Neural cell (in vitro differentiated cells): ENCODE measurements around the gene SLC22A23. TPM values are rescaled to one million over a fixed set of nuclear protein-coding genes. Genes with fewer than 3 reads are reported as not detected.

Experiments
- H2AFZ ChIP-seq: fragments of 200-600, 300-800 bp; sonication (generic), shearing (Covaris generic); 2 replicates; pipeline ENCODE4 v1.6.0; 2014; ENCODE audit warnings: low read depth, mild to moderate bottlenecking, antibody characterized with exemption, low read length, moderate library complexity
- H3F3A ChIP-seq: fragments of 200-600 bp; shearing (Covaris generic); 2 replicates; pipeline ENCODE4 v1.6.1; 2016; ENCODE audit warnings: mild to moderate bottlenecking, moderate library complexity, mixed read lengths, antibody characterized with exemption, low read length; ENCODE audit not compliant: insufficient read depth, poor library complexity, severe bottlenecking
- H3K27ac ChIP-seq: fragments of 200-600, 300-800 bp; sonication (generic), shearing (Covaris generic); 2 replicates; pipeline ENCODE4 v1.5.1; 2014; ENCODE audit warnings: mild to moderate bottlenecking, low read length, moderate library complexity
- H3K27me3 ChIP-seq: fragments of 300-800, 200-600 bp; sonication (generic), shearing (Covaris generic); 2 replicates; pipeline ENCODE4 v1.6.0; 2014; ENCODE audit warnings: mild to moderate bottlenecking, low read depth, low read length, moderate library complexity; ENCODE audit not compliant: insufficient read depth
- H3K36me3 ChIP-seq: fragments of 300-800, 200-600 bp; sonication (generic), shearing (Covaris generic); 2 replicates; pipeline ENCODE4 v1.5.1; 2014; ENCODE audit warnings: mild to moderate bottlenecking, antibody characterized with exemption, low read length, moderate library complexity; ENCODE audit not compliant: insufficient read depth
- H3K4me2 ChIP-seq: fragments of 300-800, 200-600 bp; sonication (generic), shearing (Covaris generic); 2 replicates; pipeline ENCODE4 v1.6.0; 2014; ENCODE audit warnings: mild to moderate bottlenecking, low read length
- H3K4me3 ChIP-seq: fragments of 300-800, 200-600 bp; sonication (generic), shearing (Covaris generic); 2 replicates; pipeline ENCODE4 v1.5.1; 2014; ENCODE audit warnings: mild to moderate bottlenecking, low read length, moderate library complexity
- H3K79me2 ChIP-seq: fragments of 200-600 bp; shearing (Covaris generic); replicated peaks from 2 replicates; pipeline ENCODE4 v1.6.0; 2014; ENCODE audit warnings: mild to moderate bottlenecking, low read length, moderate library complexity; ENCODE audit not compliant: insufficient read depth
- H3K9ac ChIP-seq: fragments of 300-800, 200-600 bp; sonication (generic), shearing (Covaris generic); 2 replicates; pipeline ENCODE4 v1.6.1; 2016; ENCODE audit warnings: mild to moderate bottlenecking, low read length, mixed read lengths
- H3K9me2 ChIP-seq: fragments of 200-600 bp; shearing (Covaris generic); 2 replicates; pipeline ENCODE4 v1.6.1; 2016; ENCODE audit warnings: mild to moderate bottlenecking, low read length, mixed read lengths; ENCODE audit not compliant: insufficient read depth
- H3K9me3 ChIP-seq: fragments of 200-600, 300-800 bp; sonication (generic), shearing (Covaris generic); 2 replicates; pipeline ENCODE4 v1.6.1; 2016; ENCODE audit warnings: mild to moderate bottlenecking, mixed run types, low read length, moderate library complexity, mixed read lengths
- H4K20me1 ChIP-seq: fragments of 200-600 bp; shearing (Covaris generic); 2 replicates; pipeline ENCODE4 v1.6.1; 2016; ENCODE audit warnings: mild to moderate bottlenecking, mixed run types; ENCODE audit not compliant: insufficient read depth
- EP300 ChIP-seq: fragments of 450-650 bp; conservative IDR thresholded peaks from 2 replicates; pipeline ENCODE4 v1.6.1; 2014; ENCODE audit warnings: antibody characterized with exemption, mild to moderate bottlenecking, moderate library complexity; ENCODE audit not compliant: poor library complexity, severe bottlenecking
- EZH2 ChIP-seq: fragments of 200-600, 300-800 bp; shearing (Covaris generic), sonication (generic); IDR thresholded peaks from 2 replicates; pipeline ENCODE4 v1.6.1; 2014; ENCODE audit warnings: antibody characterized with exemption, low read length, borderline replicate concordance, mild to moderate bottlenecking; ENCODE audit not compliant: insufficient read depth, poor library complexity, severe bottlenecking
- MXI1 ChIP-seq: fragments of 450-650 bp; conservative IDR thresholded peaks from 2 replicates; pipeline ENCODE4 v1.6.1; 2014; ENCODE audit warnings: antibody characterized with exemption, mild to moderate bottlenecking; ENCODE audit not compliant: poor library complexity, severe bottlenecking
- POLR2AphosphoS5 ChIP-seq: IDR thresholded peaks from 2 replicates; pipeline ENCODE4 v1.6.1; 2012
- RAD21 ChIP-seq: fragments of 450-650 bp; conservative IDR thresholded peaks from 2 replicates; pipeline ENCODE4 v1.6.1; 2014; ENCODE audit warnings: antibody characterized with exemption, mild to moderate bottlenecking, moderate library complexity
- SMC3 ChIP-seq: fragments of 450-650 bp; conservative IDR thresholded peaks from 2 replicates; pipeline ENCODE4 v1.6.1; 2014; ENCODE audit warnings: antibody characterized with exemption, mild to moderate bottlenecking, moderate library complexity; ENCODE audit not compliant: poor library complexity
- TAF1 ChIP-seq: IDR thresholded peaks from 2 replicates; pipeline ENCODE4 v1.6.1; 2012; ENCODE audit warnings: low read depth
- polyA plus RNA-seq: library from polyadenylated mRNA; depleted of rRNA; stranded (reverse); fragments of >200 nt; gene quantifications from 2 replicates; pipeline ENCODE4 v1.2.3, GENCODE V29; 2014
- TF ChIP-seq, protein P1 (sequence below): fragments of 450-650 bp; IDR thresholded peaks from 2 replicates; pipeline ENCODE4 v1.5.1; 2014; ENCODE audit warnings: antibody characterized with exemption, mild to moderate bottlenecking, moderate library complexity; ENCODE audit not compliant: poor library complexity, severe bottlenecking
- TF ChIP-seq, protein P2 (sequence below): IDR thresholded peaks from 2 replicates; pipeline ENCODE4 v1.6.1; 2012; ENCODE audit warnings: borderline replicate concordance

Gene SLC22A23
- polyA plus RNA-seq, 1 donor from 2014 or later, result 8.8 TPM

DNA sequence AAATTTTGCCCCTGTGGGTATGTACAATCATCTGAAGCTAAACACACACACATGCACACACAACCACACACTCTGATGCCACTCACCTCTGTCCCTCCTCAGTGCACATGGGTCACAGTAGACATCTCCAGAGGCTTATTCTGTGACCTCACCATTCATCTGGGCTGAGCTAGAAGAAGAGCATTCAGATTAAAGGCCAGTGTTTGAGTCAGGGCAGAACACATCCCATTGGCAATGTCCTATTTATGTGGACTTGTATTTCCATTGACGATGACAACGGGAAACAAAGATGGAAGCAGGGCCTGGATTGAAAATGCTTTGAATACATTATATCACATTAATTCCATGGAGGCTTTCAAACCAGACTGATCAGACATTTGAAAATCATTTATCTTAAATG, 26.8 kb upstream of the SLC22A23 start:
- Histone ChIP-seq H3K79me2 (no peaks in the 10 kb centered on the region), H3K9ac (no peak overlapping the region), H3K36me3 (no peaks in the 10 kb centered on the region), H2AFZ (no peak overlapping the region), H3K4me3 (no peak overlapping the region), H3K9me3 (no peaks in the 10 kb centered on the region), H3K27ac (peak overlapping the region; percentile 16), H4K20me1 (no peaks in the 10 kb centered on the region), H3F3A (no peaks in the 10 kb centered on the region), H3K27me3 (no peaks in the 10 kb centered on the region), H3K4me2 (no peak overlapping the region), H3K9me2 (no peaks in the 10 kb centered on the region)
- TF ChIP-seq EP300, result no peak
- no peak for TF ChIP-seq SMC3
- TF ChIP-seq, protein P1, sequence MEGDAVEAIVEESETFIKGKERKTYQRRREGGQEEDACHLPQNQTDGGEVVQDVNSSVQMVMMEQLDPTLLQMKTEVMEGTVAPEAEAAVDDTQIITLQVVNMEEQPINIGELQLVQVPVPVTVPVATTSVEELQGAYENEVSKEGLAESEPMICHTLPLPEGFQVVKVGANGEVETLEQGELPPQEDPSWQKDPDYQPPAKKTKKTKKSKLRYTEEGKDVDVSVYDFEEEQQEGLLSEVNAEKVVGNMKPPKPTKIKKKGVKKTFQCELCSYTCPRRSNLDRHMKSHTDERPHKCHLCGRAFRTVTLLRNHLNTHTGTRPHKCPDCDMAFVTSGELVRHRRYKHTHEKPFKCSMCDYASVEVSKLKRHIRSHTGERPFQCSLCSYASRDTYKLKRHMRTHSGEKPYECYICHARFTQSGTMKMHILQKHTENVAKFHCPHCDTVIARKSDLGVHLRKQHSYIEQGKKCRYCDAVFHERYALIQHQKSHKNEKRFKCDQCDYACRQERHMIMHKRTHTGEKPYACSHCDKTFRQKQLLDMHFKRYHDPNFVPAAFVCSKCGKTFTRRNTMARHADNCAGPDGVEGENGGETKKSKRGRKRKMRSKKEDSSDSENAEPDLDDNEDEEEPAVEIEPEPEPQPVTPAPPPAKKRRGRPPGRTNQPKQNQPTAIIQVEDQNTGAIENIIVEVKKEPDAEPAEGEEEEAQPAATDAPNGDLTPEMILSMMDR, result no peak
- TF ChIP-seq, protein P2, sequence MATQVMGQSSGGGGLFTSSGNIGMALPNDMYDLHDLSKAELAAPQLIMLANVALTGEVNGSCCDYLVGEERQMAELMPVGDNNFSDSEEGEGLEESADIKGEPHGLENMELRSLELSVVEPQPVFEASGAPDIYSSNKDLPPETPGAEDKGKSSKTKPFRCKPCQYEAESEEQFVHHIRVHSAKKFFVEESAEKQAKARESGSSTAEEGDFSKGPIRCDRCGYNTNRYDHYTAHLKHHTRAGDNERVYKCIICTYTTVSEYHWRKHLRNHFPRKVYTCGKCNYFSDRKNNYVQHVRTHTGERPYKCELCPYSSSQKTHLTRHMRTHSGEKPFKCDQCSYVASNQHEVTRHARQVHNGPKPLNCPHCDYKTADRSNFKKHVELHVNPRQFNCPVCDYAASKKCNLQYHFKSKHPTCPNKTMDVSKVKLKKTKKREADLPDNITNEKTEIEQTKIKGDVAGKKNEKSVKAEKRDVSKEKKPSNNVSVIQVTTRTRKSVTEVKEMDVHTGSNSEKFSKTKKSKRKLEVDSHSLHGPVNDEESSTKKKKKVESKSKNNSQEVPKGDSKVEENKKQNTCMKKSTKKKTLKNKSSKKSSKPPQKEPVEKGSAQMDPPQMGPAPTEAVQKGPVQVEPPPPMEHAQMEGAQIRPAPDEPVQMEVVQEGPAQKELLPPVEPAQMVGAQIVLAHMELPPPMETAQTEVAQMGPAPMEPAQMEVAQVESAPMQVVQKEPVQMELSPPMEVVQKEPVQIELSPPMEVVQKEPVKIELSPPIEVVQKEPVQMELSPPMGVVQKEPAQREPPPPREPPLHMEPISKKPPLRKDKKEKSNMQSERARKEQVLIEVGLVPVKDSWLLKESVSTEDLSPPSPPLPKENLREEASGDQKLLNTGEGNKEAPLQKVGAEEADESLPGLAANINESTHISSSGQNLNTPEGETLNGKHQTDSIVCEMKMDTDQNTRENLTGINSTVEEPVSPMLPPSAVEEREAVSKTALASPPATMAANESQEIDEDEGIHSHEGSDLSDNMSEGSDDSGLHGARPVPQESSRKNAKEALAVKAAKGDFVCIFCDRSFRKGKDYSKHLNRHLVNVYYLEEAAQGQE, result no peak
- no peak for TF ChIP-seq RAD21
- TF ChIP-seq POLR2AphosphoS5, result no peak
- no peak for TF ChIP-seq TAF1
- no peak for TF ChIP-seq EZH2
- TF ChIP-seq MXI1, result no peak

DNA sequence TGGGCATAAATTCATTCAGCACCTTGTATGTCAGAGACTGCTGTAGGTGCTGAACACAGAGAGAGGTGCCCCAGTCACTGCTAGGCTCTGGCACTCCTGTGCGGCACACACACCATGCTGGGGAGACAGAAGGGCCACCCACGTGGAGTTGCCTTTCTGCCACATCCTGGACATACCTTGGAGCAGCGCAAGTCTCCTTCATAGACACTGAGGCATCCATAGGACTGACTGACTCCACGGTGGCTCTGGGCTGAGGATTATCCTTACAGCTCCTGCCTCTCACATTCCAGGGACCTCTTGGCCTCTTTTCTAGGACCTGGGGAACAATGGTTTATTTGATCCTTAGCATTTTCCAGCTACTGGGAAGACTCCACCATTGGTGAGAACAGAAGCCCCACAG, 26.0 kb upstream of the SLC22A23 start:
- Histone ChIP-seq H3K9me3 (no peaks in the 10 kb centered on the region), H3K4me2 (no peak overlapping the region), H3K9me2 (no peaks in the 10 kb centered on the region), H2AFZ (no peak overlapping the region), H3K36me3 (no peaks in the 10 kb centered on the region), H3K4me3 (no peak overlapping the region), H3K9ac (no peak overlapping the region), H3K27ac (no peak overlapping the region), H4K20me1 (no peaks in the 10 kb centered on the region), H3F3A (no peaks in the 10 kb centered on the region), H3K79me2 (no peaks in the 10 kb centered on the region), H3K27me3 (no peaks in the 10 kb centered on the region)
- no peak for TF ChIP-seq TAF1
- TF ChIP-seq, protein P1, result no peak
- no peak for TF ChIP-seq SMC3
- TF ChIP-seq, protein P2, result no peak
- no peak for TF ChIP-seq MXI1
- no peak for TF ChIP-seq RAD21
- TF ChIP-seq POLR2AphosphoS5, result no peak
